HepG2 (cell line): ENCODE measurements around the gene BICRAL. TPM values are rescaled to one million over a fixed set of nuclear protein-coding genes. Genes with fewer than 3 reads are reported as not detected.

ENCODE experiments used
- NKX3-1 ChIP-seq: sonication (generic); formaldehyde crosslinking; IDR thresholded peaks from 2 replicates; pipeline ENCODE4 v1.5.0; 2020; ENCODE audit warnings: missing genetic modification reagents
- polyA plus RNA-seq, 8 experiments: library from polyadenylated mRNA; depleted of rRNA in 3 of 8; stranded (reverse) in 7 of 8; unstranded in 1 of 8; fragments of >200 nt; fragmentation: Illumina TruSeq in 4 of 8; extraction: Trizol in 4 of 8; gene quantifications; 2 replicates each; pipeline versions ENCODE4 v1.2.1 to v1.2.3, GENCODE V29; 2011 to 2016; ENCODE audit warnings: low read depth in 4 of 8, missing spikeins in 1 of 8, mixed read lengths in 1 of 8; ENCODE audit not compliant: insufficient read depth in 1 of 8
- total RNA-seq, 5 experiments: library from RNA; depleted of rRNA; stranded (reverse); fragments of >200 nt; fragmentation: Illumina TruSeq; extraction: Trizol; gene quantifications; 2 replicates each; pipeline ENCODE4 v1.2.3, GENCODE V29; 2016; ENCODE audit warnings: low read depth in 1 of 5
- TF ChIP-seq, protein P1 (sequence below): sonication (generic); formaldehyde crosslinking; IDR thresholded peaks from 2 replicates; pipeline ENCODE4 v1.4.0; 2020; ENCODE audit warnings: mild to moderate bottlenecking, low read depth, missing genetic modification reagents
- TF ChIP-seq, protein P2 (sequence below): sonication (generic); formaldehyde crosslinking; IDR thresholded peaks from 2 replicates; pipeline ENCODE4 v1.5.0; 2020; ENCODE audit warnings: missing genetic modification reagents
- TF ChIP-seq, protein P3 (sequence below): sonication (generic); formaldehyde crosslinking; IDR thresholded peaks from 2 replicates; pipeline ENCODE4 v1.4.0; 2020; ENCODE audit warnings: missing genetic modification reagents, borderline replicate concordance
- TF ChIP-seq, protein P4 (sequence below): sonication (generic); formaldehyde crosslinking; IDR thresholded peaks from 2 replicates; pipeline ENCODE4 v1.5.1; 2020; ENCODE audit warnings: missing genetic modification reagents, mild to moderate bottlenecking, borderline replicate concordance
- TF ChIP-seq, protein P5 (sequence below): sonication (generic); formaldehyde crosslinking; IDR thresholded peaks from 2 replicates; pipeline ENCODE4 v1.5.0; 2020; ENCODE audit warnings: mild to moderate bottlenecking, missing genetic modification reagents, borderline replicate concordance

The BICRAL gene
- total and polyA plus RNA-seq, 2 of the 13 experiments (the other 11 are each of a cell fraction or from before 2014, with no cell fraction given) = 5.0 to 13.5 TPM

DNA sequence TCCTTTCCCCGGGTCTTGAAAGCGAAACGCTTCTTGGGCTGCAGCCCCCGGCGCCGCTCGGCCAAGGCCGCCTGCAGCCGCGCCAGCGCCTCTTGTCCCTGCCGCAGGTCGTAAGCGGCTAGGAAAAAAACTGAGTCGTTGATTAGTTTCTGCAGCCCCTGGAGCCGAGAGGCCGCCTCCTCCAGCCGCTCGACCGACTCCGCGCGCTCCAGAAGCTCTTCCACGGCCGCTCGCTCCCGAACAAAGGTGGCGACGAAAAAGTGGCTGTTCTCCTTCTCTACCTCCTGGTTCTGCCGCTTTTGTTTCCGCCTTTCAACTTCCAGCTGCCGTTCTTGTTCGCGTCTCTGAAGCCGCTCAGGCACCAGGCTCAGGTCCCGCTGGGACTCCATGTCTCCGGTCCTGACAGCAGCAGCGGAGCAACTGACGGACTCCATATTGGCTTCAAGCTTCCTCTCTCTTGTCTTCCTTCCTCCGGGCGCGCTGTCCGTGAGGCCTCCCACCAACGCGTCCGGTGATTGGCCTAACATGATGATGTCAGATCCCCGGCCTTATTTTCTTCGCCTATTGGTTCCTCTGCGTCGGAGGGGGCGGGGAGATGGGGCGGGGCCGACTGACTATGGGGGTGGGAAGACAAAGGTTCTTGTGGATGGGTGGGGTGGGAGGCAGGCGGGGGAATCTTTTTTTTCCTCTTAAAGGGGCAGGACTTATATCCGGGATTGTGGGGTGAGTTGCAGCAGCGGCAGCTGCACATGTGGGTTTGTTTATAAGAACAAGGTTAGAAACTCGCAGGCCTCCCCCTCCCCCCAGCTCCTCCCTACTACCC lies 36.0 kb upstream of the BICRAL start, which contains the start of gene TBCC (continued):
- TF ChIP-seq, protein P1, sequence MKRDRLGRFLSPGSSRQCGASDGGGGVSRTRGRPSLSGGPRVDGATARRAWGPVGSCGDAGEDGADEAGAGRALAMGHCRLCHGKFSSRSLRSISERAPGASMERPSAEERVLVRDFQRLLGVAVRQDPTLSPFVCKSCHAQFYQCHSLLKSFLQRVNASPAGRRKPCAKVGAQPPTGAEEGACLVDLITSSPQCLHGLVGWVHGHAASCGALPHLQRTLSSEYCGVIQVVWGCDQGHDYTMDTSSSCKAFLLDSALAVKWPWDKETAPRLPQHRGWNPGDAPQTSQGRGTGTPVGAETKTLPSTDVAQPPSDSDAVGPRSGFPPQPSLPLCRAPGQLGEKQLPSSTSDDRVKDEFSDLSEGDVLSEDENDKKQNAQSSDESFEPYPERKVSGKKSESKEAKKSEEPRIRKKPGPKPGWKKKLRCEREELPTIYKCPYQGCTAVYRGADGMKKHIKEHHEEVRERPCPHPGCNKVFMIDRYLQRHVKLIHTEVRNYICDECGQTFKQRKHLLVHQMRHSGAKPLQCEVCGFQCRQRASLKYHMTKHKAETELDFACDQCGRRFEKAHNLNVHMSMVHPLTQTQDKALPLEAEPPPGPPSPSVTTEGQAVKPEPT = no peak
- TF ChIP-seq, protein P2, sequence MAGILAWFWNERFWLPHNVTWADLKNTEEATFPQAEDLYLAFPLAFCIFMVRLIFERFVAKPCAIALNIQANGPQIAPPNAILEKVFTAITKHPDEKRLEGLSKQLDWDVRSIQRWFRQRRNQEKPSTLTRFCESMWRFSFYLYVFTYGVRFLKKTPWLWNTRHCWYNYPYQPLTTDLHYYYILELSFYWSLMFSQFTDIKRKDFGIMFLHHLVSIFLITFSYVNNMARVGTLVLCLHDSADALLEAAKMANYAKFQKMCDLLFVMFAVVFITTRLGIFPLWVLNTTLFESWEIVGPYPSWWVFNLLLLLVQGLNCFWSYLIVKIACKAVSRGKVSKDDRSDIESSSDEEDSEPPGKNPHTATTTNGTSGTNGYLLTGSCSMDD = peak; percentile 54; the same call in 1 of the 2 replicates
- TF ChIP-seq, protein P3, sequence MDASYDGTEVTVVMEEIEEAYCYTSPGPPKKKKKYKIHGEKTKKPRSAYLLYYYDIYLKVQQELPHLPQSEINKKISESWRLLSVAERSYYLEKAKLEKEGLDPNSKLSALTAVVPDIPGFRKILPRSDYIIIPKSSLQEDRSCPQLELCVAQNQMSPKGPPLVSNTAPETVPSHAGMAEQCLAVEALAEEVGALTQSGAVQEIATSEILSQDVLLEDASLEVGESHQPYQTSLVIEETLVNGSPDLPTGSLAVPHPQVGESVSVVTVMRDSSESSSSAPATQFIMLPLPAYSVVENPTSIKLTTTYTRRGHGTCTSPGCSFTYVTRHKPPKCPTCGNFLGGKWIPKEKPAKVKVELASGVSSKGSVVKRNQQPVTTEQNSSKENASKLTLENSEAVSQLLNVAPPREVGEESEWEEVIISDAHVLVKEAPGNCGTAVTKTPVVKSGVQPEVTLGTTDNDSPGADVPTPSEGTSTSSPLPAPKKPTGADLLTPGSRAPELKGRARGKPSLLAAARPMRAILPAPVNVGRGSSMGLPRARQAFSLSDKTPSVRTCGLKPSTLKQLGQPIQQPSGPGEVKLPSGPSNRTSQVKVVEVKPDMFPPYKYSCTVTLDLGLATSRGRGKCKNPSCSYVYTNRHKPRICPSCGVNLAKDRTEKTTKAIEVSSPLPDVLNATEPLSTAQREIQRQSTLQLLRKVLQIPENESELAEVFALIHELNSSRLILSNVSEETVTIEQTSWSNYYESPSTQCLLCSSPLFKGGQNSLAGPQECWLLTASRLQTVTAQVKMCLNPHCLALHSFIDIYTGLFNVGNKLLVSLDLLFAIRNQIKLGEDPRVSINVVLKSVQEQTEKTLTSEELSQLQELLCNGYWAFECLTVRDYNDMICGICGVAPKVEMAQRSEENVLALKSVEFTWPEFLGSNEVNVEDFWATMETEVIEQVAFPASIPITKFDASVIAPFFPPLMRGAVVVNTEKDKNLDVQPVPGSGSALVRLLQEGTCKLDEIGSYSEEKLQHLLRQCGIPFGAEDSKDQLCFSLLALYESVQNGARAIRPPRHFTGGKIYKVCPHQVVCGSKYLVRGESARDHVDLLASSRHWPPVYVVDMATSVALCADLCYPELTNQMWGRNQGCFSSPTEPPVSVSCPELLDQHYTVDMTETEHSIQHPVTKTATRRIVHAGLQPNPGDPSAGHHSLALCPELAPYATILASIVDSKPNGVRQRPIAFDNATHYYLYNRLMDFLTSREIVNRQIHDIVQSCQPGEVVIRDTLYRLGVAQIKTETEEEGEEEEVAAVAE (CRISPR knock-in tag) = peak; percentile 99
- TF ChIP-seq, protein P4, sequence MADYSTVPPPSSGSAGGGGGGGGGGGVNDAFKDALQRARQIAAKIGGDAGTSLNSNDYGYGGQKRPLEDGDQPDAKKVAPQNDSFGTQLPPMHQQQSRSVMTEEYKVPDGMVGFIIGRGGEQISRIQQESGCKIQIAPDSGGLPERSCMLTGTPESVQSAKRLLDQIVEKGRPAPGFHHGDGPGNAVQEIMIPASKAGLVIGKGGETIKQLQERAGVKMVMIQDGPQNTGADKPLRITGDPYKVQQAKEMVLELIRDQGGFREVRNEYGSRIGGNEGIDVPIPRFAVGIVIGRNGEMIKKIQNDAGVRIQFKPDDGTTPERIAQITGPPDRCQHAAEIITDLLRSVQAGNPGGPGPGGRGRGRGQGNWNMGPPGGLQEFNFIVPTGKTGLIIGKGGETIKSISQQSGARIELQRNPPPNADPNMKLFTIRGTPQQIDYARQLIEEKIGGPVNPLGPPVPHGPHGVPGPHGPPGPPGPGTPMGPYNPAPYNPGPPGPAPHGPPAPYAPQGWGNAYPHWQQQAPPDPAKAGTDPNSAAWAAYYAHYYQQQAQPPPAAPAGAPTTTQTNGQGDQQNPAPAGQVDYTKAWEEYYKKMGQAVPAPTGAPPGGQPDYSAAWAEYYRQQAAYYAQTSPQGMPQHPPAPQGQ = no peak; the same call in 1 of the 2 replicates
- TF ChIP-seq NKX3-1 (CRISPR knock-in tag) = no peak
- TF ChIP-seq, protein P5, sequence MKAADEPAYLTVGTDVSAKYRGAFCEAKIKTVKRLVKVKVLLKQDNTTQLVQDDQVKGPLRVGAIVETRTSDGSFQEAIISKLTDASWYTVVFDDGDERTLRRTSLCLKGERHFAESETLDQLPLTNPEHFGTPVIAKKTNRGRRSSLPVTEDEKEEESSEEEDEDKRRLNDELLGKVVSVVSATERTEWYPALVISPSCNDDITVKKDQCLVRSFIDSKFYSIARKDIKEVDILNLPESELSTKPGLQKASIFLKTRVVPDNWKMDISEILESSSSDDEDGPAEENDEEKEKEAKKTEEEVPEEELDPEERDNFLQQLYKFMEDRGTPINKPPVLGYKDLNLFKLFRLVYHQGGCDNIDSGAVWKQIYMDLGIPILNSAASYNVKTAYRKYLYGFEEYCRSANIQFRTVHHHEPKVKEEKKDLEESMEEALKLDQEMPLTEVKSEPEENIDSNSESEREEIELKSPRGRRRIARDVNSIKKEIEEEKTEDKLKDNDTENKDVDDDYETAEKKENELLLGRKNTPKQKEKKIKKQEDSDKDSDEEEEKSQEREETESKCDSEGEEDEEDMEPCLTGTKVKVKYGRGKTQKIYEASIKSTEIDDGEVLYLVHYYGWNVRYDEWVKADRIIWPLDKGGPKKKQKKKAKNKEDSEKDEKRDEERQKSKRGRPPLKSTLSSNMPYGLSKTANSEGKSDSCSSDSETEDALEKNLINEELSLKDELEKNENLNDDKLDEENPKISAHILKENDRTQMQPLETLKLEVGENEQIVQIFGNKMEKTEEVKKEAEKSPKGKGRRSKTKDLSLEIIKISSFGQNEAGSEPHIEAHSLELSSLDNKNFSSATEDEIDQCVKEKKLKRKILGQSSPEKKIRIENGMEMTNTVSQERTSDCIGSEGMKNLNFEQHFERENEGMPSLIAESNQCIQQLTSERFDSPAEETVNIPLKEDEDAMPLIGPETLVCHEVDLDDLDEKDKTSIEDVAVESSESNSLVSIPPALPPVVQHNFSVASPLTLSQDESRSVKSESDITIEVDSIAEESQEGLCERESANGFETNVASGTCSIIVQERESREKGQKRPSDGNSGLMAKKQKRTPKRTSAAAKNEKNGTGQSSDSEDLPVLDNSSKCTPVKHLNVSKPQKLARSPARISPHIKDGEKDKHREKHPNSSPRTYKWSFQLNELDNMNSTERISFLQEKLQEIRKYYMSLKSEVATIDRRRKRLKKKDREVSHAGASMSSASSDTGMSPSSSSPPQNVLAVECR (CRISPR knock-in tag) = peak; percentile 84
